Dedifferentiated amniotic fluid mesenchymal stem cell (primary cell): ENCODE measurements around the gene GASK1A.

Experiments
- DNase-seq: peaks from one replicate; pipeline ENCODE4 v3.0.0-alpha.2; 2016; ENCODE audit errors: extremely low spot score

The GASK1A gene

DNA sequence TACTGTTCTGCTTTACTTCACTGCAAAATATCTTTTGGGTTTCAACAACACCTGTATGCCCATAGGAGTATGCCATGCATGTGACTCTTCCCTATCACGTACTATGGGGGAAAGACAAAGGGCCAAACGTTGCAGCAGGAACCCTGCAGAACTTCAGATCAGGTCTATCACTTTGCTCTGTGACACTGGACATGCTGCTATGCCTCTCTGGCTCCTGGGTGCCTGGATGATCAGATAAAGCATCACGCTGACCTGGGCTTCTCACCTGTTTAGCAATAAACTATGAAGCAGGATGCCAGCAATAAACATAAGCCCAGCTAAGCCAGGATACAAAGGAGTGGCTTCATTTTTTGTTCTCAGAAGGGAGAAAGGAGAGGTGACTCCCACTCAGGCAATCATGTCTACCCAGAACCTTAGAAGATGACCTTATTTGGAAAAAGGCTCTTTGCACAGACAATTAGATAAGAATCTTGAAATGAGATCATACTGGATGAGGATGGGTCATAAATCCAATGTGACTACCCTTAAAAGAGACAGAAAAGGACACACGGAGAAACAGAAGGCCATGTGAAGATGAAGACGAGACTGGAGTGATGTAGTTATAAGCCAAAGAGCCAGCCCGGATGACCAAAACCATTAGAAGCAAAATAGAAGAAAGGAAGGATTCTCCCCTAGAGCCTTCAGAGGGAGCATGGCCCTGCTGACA is 107.5 kb downstream of the GASK1A start:
- no peak for DNase-seq

DNA sequence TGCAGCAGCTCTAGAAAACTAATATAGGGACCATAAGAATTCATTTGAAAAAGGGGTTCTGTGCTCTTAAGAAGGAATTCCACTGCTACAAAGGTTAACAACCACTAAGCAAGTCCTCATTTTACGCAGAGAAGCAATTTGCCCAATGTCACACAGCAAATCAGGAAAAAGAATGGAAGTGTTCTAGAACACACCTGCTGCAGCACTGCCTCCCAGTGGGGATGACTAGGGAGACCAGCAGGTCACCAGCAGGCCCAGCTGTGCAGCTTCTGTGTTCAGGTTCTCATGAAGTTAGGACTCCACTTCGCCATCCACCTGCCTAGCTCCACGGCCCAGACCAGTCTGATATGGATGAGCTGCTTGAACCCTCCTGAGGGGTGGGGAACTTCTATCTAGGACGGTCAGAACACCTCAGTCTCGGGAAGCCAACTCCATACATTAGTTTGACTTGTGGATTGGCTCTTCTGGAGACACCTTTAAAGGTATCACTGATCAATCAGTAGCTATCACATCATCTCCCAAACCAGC is 108.2 kb downstream of the GASK1A start:
- DNase-seq = no peak

DNA sequence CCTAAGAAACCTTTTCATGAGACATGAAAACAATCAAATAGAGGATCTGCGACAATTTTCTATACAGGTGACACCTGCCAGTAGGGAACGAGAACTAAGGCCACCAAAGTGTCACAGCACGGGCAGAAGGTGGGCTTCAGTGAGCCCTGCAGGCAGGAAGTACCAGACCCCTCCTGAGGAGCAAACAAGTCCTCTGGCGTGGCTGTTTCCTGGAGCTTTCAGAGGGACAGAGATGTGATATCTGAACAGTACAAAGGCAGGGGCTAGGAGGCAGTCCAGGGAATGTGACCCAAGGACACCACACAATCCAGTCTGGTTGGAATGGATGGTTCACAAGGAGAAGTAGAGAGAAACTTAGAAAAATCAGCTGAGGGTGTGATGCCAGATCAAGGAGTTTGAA is 110.0 kb downstream of the GASK1A start:
- DNase-seq = no peak

DNA sequence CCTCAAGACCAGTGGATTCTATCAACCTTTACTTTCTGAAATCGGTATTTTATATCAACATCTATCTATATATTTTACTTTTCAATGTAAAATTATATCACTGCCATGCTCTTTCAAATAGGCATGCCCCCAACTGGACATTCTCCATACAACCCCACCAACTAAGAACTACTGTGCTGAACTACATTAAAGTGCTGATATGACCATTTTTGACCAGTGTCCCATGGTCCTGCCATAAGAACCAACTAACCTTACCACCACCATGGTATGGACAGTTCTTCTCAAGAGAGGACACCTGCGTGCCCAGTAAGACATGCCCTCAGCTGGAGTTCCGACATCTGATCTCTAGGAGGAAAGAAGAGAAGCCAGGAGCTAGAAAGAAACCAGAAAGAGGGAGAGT is 111.1 kb downstream of the GASK1A start:
- DNase-seq = no peak

DNA sequence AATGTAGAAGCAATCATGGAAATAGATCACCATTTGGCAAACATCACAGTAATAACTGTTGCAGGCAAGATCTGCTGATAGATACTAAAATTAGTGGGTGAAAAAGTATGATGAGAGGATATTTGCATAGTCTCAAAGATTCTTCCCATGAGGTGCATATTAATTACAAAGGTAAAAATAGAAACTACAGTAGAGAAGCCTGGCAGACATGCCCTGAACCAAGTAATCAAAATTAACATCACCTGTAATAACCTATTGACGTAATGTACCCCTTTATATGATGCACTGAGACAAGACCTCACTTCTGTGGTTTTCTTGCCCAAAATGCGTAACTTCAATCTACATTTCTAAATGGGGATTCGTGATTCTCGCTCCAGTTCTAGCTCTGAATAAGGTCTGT is 112.4 kb downstream of the GASK1A start:
- no peak for DNase-seq

DNA sequence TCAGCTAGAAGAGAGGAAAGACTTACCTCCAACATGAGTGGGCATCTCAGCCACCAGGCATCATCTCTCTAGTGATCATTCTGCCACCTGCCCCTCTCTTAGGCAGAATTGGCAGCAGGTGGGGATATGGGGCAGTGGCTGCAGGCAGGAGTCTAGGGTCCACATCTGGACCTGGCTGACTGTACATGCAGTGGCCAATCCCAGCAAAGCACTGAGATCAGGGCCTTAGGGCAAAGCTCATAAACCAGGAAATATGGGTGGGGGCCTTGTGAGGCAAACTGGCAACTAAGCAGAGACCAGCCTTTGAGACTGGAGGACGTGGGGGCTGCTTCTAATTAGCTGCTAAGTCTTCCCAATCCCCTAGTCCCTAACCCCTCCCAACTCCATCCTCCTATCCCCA is 113.9 kb downstream of the GASK1A start:
- DNase-seq = no peak

DNA sequence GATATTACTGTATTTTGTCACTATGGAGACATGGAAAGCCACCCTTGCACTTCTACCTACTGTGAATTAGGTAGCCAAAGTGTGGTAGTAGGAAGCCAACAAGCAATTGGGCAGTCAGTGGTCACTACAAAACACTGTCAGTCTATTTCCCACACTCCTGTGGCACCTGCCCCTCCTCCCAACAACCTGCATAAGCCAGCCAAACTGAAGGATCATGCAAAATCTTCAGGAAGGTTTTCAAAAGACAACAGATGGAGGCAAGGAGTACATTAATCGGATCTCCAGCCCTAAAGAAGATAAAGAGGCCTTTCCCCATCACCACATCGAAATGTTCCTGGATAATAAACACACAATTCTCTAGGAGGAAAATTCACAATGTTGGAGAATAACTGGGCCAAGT is 114.9 kb downstream of the GASK1A start:
- no peak for DNase-seq

DNA sequence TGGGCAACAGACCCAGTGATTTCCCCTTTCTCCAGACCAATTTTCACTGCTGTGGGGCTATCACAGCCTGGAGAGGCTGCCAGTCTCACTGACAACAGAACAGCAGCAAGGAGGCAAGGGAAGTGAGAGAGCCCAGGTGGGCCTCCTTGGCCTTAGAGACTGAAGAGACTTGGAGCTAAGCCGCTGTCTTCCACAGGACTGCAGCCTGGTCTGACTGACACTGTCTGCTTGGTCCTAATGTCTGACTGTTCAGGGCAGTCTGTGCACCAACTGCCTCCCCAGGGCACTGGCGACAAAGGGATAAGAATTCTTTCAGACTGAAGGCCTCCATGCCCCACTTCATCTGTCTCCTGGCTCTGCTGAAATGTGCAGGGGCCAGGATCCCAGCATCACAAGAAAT is 115.3 kb downstream of the GASK1A start:
- DNase-seq = no peak

DNA sequence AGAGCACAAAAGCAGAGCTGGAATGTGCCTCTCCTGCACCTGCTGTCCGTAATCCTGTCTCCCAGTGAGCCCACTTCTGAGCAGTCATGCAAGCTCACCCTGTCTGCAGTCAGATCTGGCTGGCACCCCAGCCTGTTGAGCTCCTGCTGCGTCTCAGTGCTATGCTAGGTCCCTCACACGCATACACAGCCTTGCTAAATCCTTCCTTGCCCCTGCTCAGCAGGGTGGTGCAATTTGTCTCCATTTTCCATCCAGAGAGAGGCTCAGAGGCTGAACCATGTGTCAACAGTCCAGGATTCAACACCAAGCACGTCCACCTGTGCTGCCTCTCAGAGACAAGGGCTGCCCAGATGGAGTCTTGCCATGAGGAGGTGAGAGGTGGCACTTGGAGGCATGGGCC is 115.7 kb downstream of the GASK1A start:
- DNase-seq = no peak

DNA sequence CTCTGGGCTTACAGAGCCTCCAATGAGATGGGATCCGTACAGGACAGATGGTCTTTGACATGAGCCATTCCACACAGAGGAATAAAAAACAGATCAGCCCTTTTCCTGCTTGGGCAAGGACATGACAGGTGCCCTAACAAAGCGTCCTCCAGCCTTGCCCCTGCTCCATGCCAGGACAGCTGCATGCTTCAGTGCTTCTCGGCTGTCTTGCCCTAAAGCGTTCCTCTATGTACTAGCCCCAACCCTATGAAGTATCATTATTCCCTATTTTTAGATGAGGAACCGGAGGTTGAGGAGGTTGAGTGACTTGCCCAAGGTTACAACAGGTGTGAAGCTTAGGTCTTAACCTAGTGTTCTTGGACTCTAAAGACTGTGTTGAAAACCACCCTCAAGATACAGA is 116.3 kb downstream of the GASK1A start:
- no peak for DNase-seq

DNA sequence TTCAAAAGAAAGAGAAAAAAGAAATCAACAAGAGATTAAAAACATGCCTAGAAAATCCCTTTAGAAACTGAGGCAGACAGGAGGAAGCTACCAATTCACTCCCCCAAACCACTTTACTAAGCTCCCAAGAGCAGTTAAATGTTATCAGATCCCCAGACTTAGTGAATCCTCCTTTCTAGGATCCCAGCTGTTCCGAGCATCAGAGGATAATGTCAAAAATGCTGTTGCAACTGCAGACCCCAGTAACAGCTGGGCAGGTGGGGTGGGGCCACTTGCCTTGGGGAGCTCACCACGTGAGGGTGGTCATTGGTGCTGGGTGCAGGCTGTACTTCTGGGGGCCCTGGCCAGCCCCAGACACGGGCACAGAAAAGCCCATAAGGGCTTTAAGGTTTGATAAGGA is 117.7 kb downstream of the GASK1A start:
- DNase-seq = no peak

DNA sequence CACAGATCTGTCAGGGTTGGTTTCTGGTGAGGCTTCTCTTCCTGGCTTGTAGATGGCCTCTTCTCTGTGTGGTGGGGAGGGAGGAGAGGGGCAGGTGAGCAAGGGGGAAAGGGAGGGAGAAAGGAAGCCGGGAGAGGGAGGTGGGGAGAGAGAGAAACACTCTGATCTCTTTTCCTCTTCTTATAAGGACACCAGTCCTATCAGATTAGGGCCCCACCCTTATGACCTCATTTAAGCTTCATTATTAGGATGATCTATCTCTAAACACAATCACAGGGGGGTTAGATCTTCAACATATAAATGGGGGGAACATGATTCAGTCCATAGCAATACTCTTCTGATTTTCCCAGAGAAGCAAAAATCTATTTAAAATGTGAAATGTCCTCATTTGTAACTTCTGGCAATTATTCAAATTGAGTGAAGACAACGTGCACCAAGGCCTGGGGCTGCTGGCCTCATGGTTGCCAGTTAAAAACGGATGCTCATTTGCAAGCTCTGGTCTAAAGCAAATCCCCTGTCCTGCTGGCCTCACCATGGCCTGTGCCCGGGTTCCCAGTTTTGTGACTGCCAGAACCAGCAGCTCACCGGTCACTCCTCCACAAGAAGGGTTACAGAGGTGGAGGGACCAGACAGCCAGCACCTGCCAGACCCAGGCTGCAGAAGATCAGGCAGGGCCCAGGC is 118.4 kb downstream of the GASK1A start:
- DNase-seq = no peak

DNA sequence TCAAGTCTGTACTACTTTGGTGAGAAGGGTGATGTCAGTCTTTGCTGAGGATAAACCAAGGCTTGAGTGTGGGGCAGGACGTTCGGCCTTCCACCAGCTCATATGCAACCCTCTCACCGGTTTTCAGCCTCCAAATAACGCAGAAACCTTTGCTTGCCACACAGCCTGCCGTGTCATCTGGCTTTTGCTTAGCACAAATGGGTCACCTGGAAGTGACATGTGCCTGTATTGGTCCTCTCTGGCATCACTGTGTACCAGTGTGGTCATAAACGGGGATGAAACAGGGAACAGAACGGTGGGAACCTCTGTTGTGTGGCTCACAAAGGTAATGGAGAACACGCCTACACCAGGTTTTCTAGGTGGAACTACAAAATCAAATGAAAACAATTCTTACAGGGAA is 119.7 kb downstream of the GASK1A start:
- no peak for DNase-seq

DNA sequence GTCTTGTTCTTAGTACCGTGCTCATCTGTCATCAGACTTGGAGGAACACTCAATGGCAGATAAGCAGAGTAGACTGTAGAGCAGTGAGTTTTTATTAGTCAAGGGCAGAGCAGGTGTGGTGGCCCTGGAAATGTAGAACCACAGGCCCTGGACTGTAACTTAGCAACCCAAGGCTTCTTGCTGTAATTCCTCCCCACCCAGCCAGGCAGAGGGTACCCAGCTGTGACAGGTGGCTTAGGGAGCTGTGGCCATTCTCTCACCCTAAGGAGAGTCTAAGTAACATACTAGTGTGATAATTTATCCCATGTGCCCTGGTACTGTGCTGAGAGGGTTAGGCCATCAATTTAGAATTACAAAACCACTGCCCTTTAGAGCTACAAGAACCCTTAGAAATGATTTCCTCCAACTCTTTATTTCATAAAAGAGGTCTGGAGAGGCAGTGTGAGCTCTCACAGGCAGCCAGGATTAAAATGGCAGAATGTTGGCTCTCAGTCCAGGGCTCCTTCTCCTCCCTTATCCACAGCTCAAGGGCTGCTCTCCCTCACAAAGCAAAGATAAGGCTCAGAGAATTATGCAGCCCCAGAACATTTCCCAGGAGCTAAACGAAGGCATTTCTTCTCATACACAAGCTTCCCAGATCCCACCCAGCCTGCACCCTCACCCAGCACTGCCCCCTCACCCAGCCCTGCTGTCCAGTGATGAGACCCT is 123.8 kb downstream of the GASK1A start:
- DNase-seq = no peak

DNA sequence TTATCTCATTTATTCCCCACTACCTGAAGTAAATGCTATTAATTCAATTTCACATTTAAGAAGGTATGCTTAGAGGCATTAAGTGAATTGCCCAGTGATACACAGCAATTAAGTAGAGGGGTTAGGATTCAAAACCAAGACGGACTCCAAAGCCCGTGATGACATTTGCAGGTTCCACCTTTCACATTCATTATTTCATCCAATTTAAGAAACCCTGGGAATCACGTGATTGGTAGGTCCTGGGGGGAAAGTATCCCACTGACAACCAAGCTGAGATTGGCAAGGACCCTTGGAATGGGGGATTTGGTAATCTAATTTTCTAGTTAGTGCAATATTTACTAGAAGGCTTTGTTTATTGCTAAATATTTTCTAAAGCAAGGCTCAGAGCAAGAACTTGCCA is 124.9 kb downstream of the GASK1A start:
- DNase-seq = no peak

DNA sequence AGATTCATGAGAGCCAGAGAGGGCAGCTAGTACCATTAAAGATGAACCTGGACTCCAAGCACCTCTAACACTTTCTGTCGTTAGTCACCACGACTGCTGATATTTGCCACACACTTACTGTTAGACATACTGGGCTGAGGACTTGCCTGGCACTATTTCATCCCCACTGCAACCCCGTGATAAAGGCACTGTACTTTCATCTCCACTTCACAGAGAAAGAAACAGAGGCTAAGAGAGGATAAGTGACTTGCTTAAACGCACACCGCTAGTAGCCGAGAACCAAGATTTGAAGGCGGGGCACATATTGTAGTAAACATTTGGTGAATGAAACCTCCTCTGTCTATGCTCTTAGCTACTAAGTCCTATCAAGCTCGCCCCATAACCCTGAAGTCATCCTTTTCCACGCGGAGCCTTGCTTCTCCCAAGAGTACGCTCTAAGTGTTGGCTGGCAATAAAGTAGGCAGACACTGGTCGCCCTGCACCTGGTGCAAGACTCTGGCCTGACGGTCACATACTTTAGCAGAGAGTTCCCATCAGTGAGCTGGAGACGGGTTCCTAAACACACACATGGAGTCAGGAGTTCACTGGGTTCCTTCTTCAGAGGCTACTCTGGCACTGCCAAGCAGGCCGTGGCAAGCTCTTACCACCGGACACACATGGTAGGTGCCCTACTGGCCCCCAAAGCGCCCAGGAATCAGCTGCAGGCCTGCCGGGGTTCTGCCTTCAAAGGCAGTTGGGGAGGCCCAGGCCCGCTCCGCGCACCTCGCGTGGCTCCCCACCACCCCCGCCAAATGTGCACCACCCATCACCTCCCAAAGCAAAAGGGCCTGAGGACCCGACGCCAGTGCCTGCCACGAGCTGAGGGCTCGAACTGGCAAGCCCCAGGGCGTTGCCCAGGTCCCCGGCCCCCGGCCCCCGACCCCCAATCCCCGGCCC is 125.8 kb downstream of the GASK1A start:
- DNase-seq = no peak

DNA sequence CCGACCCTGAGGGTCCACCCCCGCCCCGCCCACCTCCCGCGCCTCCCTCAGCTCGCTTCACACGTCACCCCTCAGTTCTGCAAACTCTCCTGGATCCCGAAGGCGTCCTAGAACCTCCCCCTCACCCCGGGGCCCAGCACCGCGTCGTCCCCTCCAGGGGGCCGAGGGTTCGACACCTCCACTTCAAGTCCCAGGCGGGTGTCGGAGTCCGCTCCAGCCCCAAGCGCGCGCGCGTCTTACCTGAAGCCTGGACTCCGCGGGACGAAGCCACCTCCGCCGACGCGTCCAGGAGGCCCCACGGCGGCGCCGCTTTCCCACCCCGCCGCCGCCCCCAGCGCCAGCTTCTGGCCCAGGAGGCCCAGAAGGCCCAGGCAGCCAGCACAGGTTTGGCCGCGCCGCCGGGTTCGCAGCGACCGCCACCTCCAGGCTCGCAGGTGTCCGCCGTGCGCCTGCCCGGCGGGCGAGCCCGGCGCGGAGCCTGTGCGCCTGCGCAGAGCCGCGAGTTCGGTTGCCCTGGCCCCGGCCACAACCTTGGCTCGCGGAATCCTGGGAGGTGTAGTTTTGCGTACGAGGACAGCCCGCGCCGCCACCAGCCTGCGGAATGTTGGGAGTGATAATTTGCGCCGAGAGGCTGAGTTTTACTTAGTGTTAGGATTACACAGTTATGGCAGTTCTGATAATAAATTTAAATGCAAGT is 126.6 kb downstream of the GASK1A start, which contains the start of gene POMGNT2:
Gene POMGNT2, minus strand, starts transcription at position 484 of the 697 bp plus-strand sequence. CDS start 24,648 bp downstream, outside the sequence.
- peak; percentile 74 for DNase-seq

DNA sequence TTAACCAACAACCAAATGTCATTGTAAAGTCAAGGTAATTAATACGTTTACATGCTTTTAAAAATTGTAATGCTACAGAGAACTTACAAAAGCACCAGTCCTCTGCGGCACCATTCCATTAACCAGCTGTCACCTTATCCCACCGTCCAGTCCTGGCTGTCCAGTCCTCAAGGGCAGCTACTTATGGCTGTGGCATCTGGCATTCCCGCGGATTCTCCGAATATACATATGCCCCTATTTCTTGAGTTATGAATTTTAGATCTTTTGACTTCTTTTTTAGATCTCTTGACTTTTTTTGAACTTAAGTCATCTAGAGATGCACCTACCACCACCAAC is 127.2 kb downstream of the GASK1A start:
- DNase-seq = no peak
